ENCODE measurements around the gene MBD3L1.

The MBD3L1 gene

GRCh38 chr19:8835446-8835845, 3.3 kb downstream of the MBD3L1 start:
- Histone ChIP-seq H3K36me3 (ENCODE audit: low read length) (no peaks in the 10 kb centered on the region), H3K27ac (ENCODE audit: low read depth, low read length) (no peak overlapping the region), H3K9ac (ENCODE audit: low read length) (no peak overlapping the region), H3K4me2 (ENCODE audit: low read depth, low read length, poor library complexity, severe bottlenecking) (no peak overlapping the region), H3K27me3 (ENCODE audit: low read length) (no peaks in the 10 kb centered on the region), H3K79me2 (ENCODE audit: insufficient read depth, low read length) (no peaks in the 10 kb centered on the region), H3K9me2 (replicated peaks; ENCODE audit: insufficient read depth, low read length) (no peaks in the 10 kb centered on the region), H3F3A (ENCODE audit: insufficient read depth) (no peaks in the 10 kb centered on the region), H2AFZ (ENCODE audit: low read depth, low read length, severe bottlenecking) (no peak overlapping the region), H3K4me3 (ENCODE audit: insufficient read depth, low read length, poor library complexity, severe bottlenecking) (no peak overlapping the region), H4K20me1 (ENCODE audit: low read depth, low read length) (no peaks in the 10 kb centered on the region), H3K9me3 (ENCODE audit: insufficient read depth, low read length) (no peaks in the 10 kb centered on the region)
- TF ChIP-seq EZH2phosphoT487 (conservative IDR thresholded peaks at IDR 0.05; ENCODE audit: low read length) = no peak
- TF ChIP-seq, protein P1, sequence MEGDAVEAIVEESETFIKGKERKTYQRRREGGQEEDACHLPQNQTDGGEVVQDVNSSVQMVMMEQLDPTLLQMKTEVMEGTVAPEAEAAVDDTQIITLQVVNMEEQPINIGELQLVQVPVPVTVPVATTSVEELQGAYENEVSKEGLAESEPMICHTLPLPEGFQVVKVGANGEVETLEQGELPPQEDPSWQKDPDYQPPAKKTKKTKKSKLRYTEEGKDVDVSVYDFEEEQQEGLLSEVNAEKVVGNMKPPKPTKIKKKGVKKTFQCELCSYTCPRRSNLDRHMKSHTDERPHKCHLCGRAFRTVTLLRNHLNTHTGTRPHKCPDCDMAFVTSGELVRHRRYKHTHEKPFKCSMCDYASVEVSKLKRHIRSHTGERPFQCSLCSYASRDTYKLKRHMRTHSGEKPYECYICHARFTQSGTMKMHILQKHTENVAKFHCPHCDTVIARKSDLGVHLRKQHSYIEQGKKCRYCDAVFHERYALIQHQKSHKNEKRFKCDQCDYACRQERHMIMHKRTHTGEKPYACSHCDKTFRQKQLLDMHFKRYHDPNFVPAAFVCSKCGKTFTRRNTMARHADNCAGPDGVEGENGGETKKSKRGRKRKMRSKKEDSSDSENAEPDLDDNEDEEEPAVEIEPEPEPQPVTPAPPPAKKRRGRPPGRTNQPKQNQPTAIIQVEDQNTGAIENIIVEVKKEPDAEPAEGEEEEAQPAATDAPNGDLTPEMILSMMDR (IDR thresholded peaks at IDR 0.05; ENCODE audit: insufficient read depth, low read length, poor library complexity, severe bottlenecking) = no peak

DNA sequence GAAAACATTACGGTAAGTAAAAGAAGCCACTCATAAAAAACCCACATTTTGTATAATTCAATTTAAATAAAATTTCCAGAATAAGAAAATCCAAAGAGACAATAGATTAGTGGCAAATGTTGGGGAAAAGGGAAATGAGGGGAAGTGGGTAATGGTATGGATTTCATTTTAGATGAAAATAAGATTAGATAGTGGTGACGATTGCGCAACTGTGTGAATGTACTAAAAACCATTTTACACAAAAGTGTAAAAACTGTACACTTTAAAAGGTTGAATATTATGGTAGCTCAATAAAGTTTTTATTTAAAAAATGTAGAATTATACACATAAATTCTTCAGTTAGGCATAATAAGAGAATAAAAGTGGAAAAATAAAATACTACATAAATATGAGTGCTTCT, 3.7 kb downstream of the MBD3L1 start:
- no peaks in the 10 kb centered on the region for H3K9me3 ChIP-seq (ENCODE audit: insufficient read depth, low read length)
- no peak overlapping the region for H3K4me2 ChIP-seq (ENCODE audit: low read depth, low read length, poor library complexity, severe bottlenecking)
- H3K79me2 ChIP-seq (ENCODE audit: insufficient read depth, low read length) = no peaks in the 10 kb centered on the region
- H3K9ac ChIP-seq (ENCODE audit: low read length) = no peak overlapping the region
- no peaks in the 10 kb centered on the region for H3K9me2 ChIP-seq (replicated peaks; ENCODE audit: insufficient read depth, low read length)
- no peak overlapping the region for H3K4me3 ChIP-seq (ENCODE audit: insufficient read depth, low read length, poor library complexity, severe bottlenecking)
- no peaks in the 10 kb centered on the region for H3F3A ChIP-seq (ENCODE audit: insufficient read depth)
- no peak overlapping the region for H3K27ac ChIP-seq (ENCODE audit: low read depth, low read length)
- no peak overlapping the region for H2AFZ ChIP-seq (ENCODE audit: low read depth, low read length, severe bottlenecking)
- no peaks in the 10 kb centered on the region for H3K36me3 ChIP-seq (ENCODE audit: low read length)
- no peaks in the 10 kb centered on the region for H3K27me3 ChIP-seq (ENCODE audit: low read length)
- TF ChIP-seq, protein P1 (IDR thresholded peaks at IDR 0.05; ENCODE audit: insufficient read depth, low read length, poor library complexity, severe bottlenecking) = no peak
- no peak for TF ChIP-seq EZH2phosphoT487 (conservative IDR thresholded peaks at IDR 0.05; ENCODE audit: low read length)
- no peaks in the 10 kb centered on the region for H4K20me1 ChIP-seq (ENCODE audit: low read depth, low read length)

DNA sequence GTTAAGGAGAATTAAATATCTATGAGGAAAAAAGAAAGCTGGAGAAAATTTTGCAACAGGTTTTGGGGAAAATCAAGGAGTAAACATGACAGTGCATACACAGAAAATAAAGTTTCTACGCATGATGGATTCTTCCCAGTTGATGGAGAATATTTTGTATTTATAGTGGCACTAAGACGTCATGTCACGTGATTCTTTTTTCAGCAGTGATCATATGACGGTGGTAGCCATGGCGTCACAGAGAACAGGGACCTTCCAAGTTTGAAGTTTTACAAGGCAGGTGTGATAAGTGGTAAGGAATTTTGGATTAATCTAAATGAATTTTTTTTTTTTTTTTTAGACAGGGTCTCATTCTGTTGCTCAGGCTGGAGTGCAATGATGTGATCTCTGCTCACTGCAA, 8.5 kb downstream of the MBD3L1 start:
- Histone ChIP-seq H3K36me3 (ENCODE audit: low read length) (no peaks in the 10 kb centered on the region), H3K9me2 (replicated peaks; ENCODE audit: insufficient read depth, low read length) (no peaks in the 10 kb centered on the region), H3K4me3 (ENCODE audit: insufficient read depth, low read length, poor library complexity, severe bottlenecking) (no peak overlapping the region), H4K20me1 (ENCODE audit: low read depth, low read length) (no peaks in the 10 kb centered on the region), H3K27ac (ENCODE audit: low read depth, low read length) (no peak overlapping the region), H3K4me2 (ENCODE audit: low read depth, low read length, poor library complexity, severe bottlenecking) (no peak overlapping the region), H3F3A (ENCODE audit: insufficient read depth) (no peaks in the 10 kb centered on the region), H3K79me2 (ENCODE audit: insufficient read depth, low read length) (no peaks in the 10 kb centered on the region), H3K9me3 (ENCODE audit: insufficient read depth, low read length) (no peaks in the 10 kb centered on the region), H3K27me3 (ENCODE audit: low read length) (no peaks in the 10 kb centered on the region), H2AFZ (ENCODE audit: low read depth, low read length, severe bottlenecking) (no peak overlapping the region), H3K9ac (ENCODE audit: low read length) (no peak overlapping the region)
- TF ChIP-seq, protein P1 (IDR thresholded peaks at IDR 0.05; ENCODE audit: insufficient read depth, low read length, poor library complexity, severe bottlenecking) = no peak
- TF ChIP-seq EZH2phosphoT487 (conservative IDR thresholded peaks at IDR 0.05; ENCODE audit: low read length) = no peak

Measured in SU-DHL-6 (cell line).